KMS-11 (cell line): ENCODE measurements around the gene SPDYE2B.
"Not testable (repeated sequence)": the region's sequence is repeated elsewhere in the genome, so short reads cannot be mapped to it uniquely, and the experiment has no call there.

Experiments used
- H2AFZ ChIP-seq: fragments of 200-600 bp; sonication (generic); 2 replicates; pipeline ENCODE4 v1.6.1; 2016; ENCODE audit warnings: antibody characterized with exemption, mixed run types, low read depth
- H3K27ac ChIP-seq: fragments of 200-600 bp; sonication (generic); 2 replicates; pipeline ENCODE4 v1.6.1; 2016; ENCODE audit warnings: mild to moderate bottlenecking, mixed run types
- H3K27me3 ChIP-seq: fragments of 200-600 bp; sonication (generic); 2 replicates; pipeline ENCODE4 v1.6.1; 2017; ENCODE audit warnings: mild to moderate bottlenecking, low read depth, mixed run types, moderate library complexity; ENCODE audit not compliant: insufficient read depth
- H3K36me3 ChIP-seq: fragments of 200-600 bp; sonication (generic); 2 replicates; pipeline ENCODE4 v1.6.1; 2017; ENCODE audit warnings: mild to moderate bottlenecking, mixed run types; ENCODE audit not compliant: insufficient read depth
- H3K4me1 ChIP-seq: fragments of 200-600 bp; sonication (generic); 2 replicates; pipeline ENCODE4 v1.6.1; 2016; ENCODE audit warnings: mild to moderate bottlenecking, low read depth, mixed run types; ENCODE audit not compliant: poor library complexity, severe bottlenecking
- H3K4me2 ChIP-seq: fragments of 200-600 bp; sonication (generic); 2 replicates; pipeline ENCODE4 v1.7.0; 2016; ENCODE audit warnings: mild to moderate bottlenecking, mixed run types
- H3K4me3 ChIP-seq: fragments of 200-600 bp; sonication (generic); IDR thresholded peaks from 2 replicates; pipeline ENCODE4 v1.6.1; 2017; ENCODE audit warnings: low read depth, low read length, mixed read lengths; ENCODE audit not compliant: insufficient read depth
- H3K79me2 ChIP-seq: fragments of 200-600 bp; sonication (generic); 2 replicates; pipeline ENCODE4 v1.6.1; 2016; ENCODE audit warnings: low read depth, mixed run types; ENCODE audit not compliant: insufficient read depth
- H3K9ac ChIP-seq: fragments of 200-600 bp; sonication (generic); 2 replicates; pipeline ENCODE4 v1.6.1; 2016; ENCODE audit warnings: mild to moderate bottlenecking, mixed run types
- H4K20me1 ChIP-seq: fragments of 200-600 bp; sonication (generic); 2 replicates; pipeline ENCODE4 v1.6.1; 2016; ENCODE audit warnings: mild to moderate bottlenecking, mixed run types; ENCODE audit not compliant: insufficient read depth

The SPDYE2B gene

GRCh38 chr7:102680780-102681179, 30.7 kb downstream of the SPDYE2B start:
- H3K27ac ChIP-seq, H3K4me3 ChIP-seq, H3K79me2 ChIP-seq, H3K4me2 ChIP-seq, H2AFZ ChIP-seq, H3K36me3 ChIP-seq, H3K9ac ChIP-seq, H3K4me1 ChIP-seq, H4K20me1 ChIP-seq, H3K27me3 ChIP-seq: not testable (repeated sequence)

GRCh38 chr7:102682560-102682959, 32.4 kb downstream of the SPDYE2B start:
- H4K20me1 ChIP-seq, H3K4me3 ChIP-seq, H3K27ac ChIP-seq, H3K9ac ChIP-seq, H3K79me2 ChIP-seq, H3K36me3 ChIP-seq, H3K27me3 ChIP-seq, H2AFZ ChIP-seq, H3K4me1 ChIP-seq, H3K4me2 ChIP-seq: not testable (repeated sequence)

GRCh38 chr7:102688299-102689036, 38.3 kb downstream of the SPDYE2B start:
- H3K4me1 ChIP-seq, H3K36me3 ChIP-seq, H4K20me1 ChIP-seq, H3K9ac ChIP-seq, H3K27me3 ChIP-seq, H2AFZ ChIP-seq, H3K4me2 ChIP-seq, H3K79me2 ChIP-seq, H3K4me3 ChIP-seq, H3K27ac ChIP-seq: not testable (repeated sequence)

GRCh38 chr7:102689436-102690282, 39.5 kb downstream of the SPDYE2B start:
- H3K9ac ChIP-seq, H3K36me3 ChIP-seq, H3K4me3 ChIP-seq, H3K27me3 ChIP-seq, H3K79me2 ChIP-seq, H2AFZ ChIP-seq, H4K20me1 ChIP-seq, H3K4me2 ChIP-seq, H3K27ac ChIP-seq, H3K4me1 ChIP-seq: not testable (repeated sequence)

GRCh38 chr7:102690602-102691001, 40.5 kb downstream of the SPDYE2B start:
- not testable (repeated sequence) for H3K4me1 ChIP-seq, H3K36me3 ChIP-seq, H4K20me1 ChIP-seq, H2AFZ ChIP-seq, H3K27ac ChIP-seq, H3K4me3 ChIP-seq, H3K4me2 ChIP-seq, H3K27me3 ChIP-seq, H3K9ac ChIP-seq, H3K79me2 ChIP-seq

GRCh38 chr7:102694008-102694407, 43.9 kb downstream of the SPDYE2B start:
- H3K79me2 ChIP-seq, H3K27ac ChIP-seq, H3K36me3 ChIP-seq, H3K4me3 ChIP-seq, H2AFZ ChIP-seq, H3K9ac ChIP-seq, H3K4me1 ChIP-seq, H4K20me1 ChIP-seq, H3K27me3 ChIP-seq, H3K4me2 ChIP-seq: not testable (repeated sequence)

GRCh38 chr7:102695033-102695552, 45.0 kb downstream of the SPDYE2B start:
- H3K4me2 ChIP-seq, H3K36me3 ChIP-seq, H3K4me3 ChIP-seq: not testable (repeated sequence)

GRCh38 chr7:102696009-102696408, 45.9 kb downstream of the SPDYE2B start:
- H3K4me2 ChIP-seq, H3K36me3 ChIP-seq, H3K9ac ChIP-seq, H3K79me2 ChIP-seq, H3K27ac ChIP-seq, H3K4me3 ChIP-seq, H4K20me1 ChIP-seq, H2AFZ ChIP-seq, H3K27me3 ChIP-seq, H3K4me1 ChIP-seq: not testable (repeated sequence)

More at GRCh38 chr7:102695033-102695552, 45.0 kb downstream of the SPDYE2B start:
- not testable (repeated sequence) for H3K4me1 ChIP-seq, H4K20me1 ChIP-seq, H2AFZ ChIP-seq, H3K27me3 ChIP-seq, H3K27ac ChIP-seq, H3K9ac ChIP-seq, H3K79me2 ChIP-seq

GRCh38 chr7:102697642-102698512, 47.8 kb downstream of the SPDYE2B start:
- not testable (repeated sequence) for H3K4me3 ChIP-seq, H2AFZ ChIP-seq, H3K27me3 ChIP-seq, H3K36me3 ChIP-seq, H3K9ac ChIP-seq, H3K4me2 ChIP-seq, H3K4me1 ChIP-seq, H4K20me1 ChIP-seq, H3K79me2 ChIP-seq, H3K27ac ChIP-seq
